Prostate gland (tissue), 2 donors: ENCODE measurements around the gene PRTG. TPM values are rescaled to one million over a fixed set of nuclear protein-coding genes. Genes with fewer than 3 reads are reported as not detected.

Source experiments
- DNase-seq: peaks from one replicate; pipeline ENCODE4 v3.0.0-alpha.2; 2019; ENCODE audit warnings: low spot score
- H3K27ac ChIP-seq, 2 donors: fragments of 200-600 bp; sonication (generic); 2 replicates each; pipeline ENCODE4 v1.5.1; 2017 to 2019
- H3K27me3 ChIP-seq: fragments of 200-600 bp; sonication (generic); replicated peaks from 2 replicates; pipeline ENCODE4 v1.5.1; 2019; ENCODE audit not compliant: insufficient read depth
- H3K36me3 ChIP-seq, 2 donors: fragments of 200-600 bp; sonication (generic); 1 replicate in 1 of 2; 2 replicates in 1 of 2; pipeline versions ENCODE4 v1.5.1 to v1.8.1; 2017 to 2019
- H3K4me1 ChIP-seq: fragments of 200-600 bp; sonication (generic); replicated peaks from 2 replicates; pipeline ENCODE4 v1.5.1; 2019
- H3K4me3 ChIP-seq, 2 donors: fragments of 200-600 bp; sonication (generic); 2 replicates each; pipeline ENCODE4 v1.5.1; 2017 to 2019
- H3K9me3 ChIP-seq: fragments of 200-600 bp; sonication (generic); 2 replicates; pipeline ENCODE4 v1.5.1; 2017
- POLR2A ChIP-seq: fragments of 450-650 bp; IDR thresholded peaks from one replicate; pipeline ENCODE4 v1.6.1; 2016; ENCODE audit warnings: antibody characterized with exemption, mild to moderate bottlenecking
- POLR2AphosphoS5 ChIP-seq: sonication (generic); formaldehyde crosslinking; IDR thresholded peaks from one replicate; pipeline ENCODE4 v1.6.1; 2017; ENCODE audit warnings: antibody characterized with exemption
- WGBS: methylation state at CpG from one replicate; pipeline ENCODE4 v1.1.5; 2018; 5-methylcytosine and 5-hydroxymethylcytosine counted together
- intact Hi-C: fragments of 100-400 bp; cut with DNase I; formaldehyde crosslinking; loops from one replicate; pipeline ENCODE4 v1.14.2; 2022
- total RNA-seq, 2 donors: library from RNA; depleted of rRNA; stranded (reverse); fragments of >200 nt; gene quantifications; one replicate each; pipeline ENCODE4 v1.1.0, GENCODE V29; 2016
- TF ChIP-seq, protein P1 (sequence below), 4 experiments: fragments of 200-600 bp in 2 of 4; fragments of 450-650 bp in 2 of 4; sonication (generic) in 2 of 4; IDR thresholded peaks; 1 replicate in 3 of 4; 2 replicates in 1 of 4; pipeline ENCODE4 v1.5.1; 2016 to 2019; ENCODE audit warnings: antibody characterized with exemption in 4 of 4, mild to moderate bottlenecking in 2 of 4, moderate library complexity in 2 of 4

Gene PRTG
- total RNA-seq, 2 donors from 2014 or later, result 6.1 to 9.4 TPM

GRCh38 chr15:55627730-55628368 is 115.1 kb downstream of the PRTG start:
- intact Hi-C loops, result no loop called here
- no peak overlapping the region for H3K4me3 ChIP-seq
- H3K4me1 ChIP-seq, result no peaks in the 10 kb centered on the region
- H3K36me3 ChIP-seq, result no peaks in the 10 kb centered on the region
- TF ChIP-seq POLR2A, result no peak
- TF ChIP-seq POLR2AphosphoS5, result no peak
- TF ChIP-seq, protein P1, sequence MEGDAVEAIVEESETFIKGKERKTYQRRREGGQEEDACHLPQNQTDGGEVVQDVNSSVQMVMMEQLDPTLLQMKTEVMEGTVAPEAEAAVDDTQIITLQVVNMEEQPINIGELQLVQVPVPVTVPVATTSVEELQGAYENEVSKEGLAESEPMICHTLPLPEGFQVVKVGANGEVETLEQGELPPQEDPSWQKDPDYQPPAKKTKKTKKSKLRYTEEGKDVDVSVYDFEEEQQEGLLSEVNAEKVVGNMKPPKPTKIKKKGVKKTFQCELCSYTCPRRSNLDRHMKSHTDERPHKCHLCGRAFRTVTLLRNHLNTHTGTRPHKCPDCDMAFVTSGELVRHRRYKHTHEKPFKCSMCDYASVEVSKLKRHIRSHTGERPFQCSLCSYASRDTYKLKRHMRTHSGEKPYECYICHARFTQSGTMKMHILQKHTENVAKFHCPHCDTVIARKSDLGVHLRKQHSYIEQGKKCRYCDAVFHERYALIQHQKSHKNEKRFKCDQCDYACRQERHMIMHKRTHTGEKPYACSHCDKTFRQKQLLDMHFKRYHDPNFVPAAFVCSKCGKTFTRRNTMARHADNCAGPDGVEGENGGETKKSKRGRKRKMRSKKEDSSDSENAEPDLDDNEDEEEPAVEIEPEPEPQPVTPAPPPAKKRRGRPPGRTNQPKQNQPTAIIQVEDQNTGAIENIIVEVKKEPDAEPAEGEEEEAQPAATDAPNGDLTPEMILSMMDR (IDR thresholded peaks at IDR 0.05), result no peak
- no peak for DNase-seq
- H3K27me3 ChIP-seq, result no peaks in the 10 kb centered on the region
- H3K27ac ChIP-seq, result no peak overlapping the region
- H3K9me3 ChIP-seq, result no peaks in the 10 kb centered on the region
- WGBS, result 84% methylated on average over 7 of the region's 7 CpGs

DNA sequence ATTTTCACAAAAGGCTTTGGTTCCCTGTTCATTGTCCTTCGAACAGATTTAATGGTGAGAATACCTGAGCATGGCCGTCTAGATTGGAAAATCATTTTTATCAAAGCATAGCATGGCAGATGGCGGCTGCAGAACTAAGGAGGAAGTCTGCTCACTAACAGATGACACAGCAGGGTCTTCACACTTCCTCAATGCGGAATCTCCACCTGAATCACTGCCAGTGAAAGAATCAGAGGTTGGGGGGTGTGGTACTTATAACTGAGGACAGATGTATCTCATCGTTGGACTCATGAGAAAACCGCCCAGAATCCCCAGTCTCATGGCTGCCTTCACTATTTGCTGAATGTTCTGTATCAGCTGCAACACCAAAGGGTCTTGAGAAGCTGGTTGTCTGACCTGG is 123.2 kb downstream of the PRTG start:
- DNase-seq, result no peak
- no peak overlapping the region for H3K27ac ChIP-seq
- H3K4me3 ChIP-seq, result no peak overlapping the region
- WGBS, result 81% methylated on average over 6 of the region's 6 CpGs
- H3K27me3 ChIP-seq, result no peaks in the 10 kb centered on the region
- no peaks in the 10 kb centered on the region for H3K36me3 ChIP-seq
- intact Hi-C loops, result no loop called here
- no peaks in the 10 kb centered on the region for H3K9me3 ChIP-seq
- no peaks in the 10 kb centered on the region for H3K4me1 ChIP-seq
- TF ChIP-seq POLR2AphosphoS5 (no peak), POLR2A (no peak)
- TF ChIP-seq, protein P1 (IDR thresholded peaks at IDR 0.05), result no peak

GRCh38 chr15:55618387-55618786 is 124.6 kb downstream of the PRTG start:
- TF ChIP-seq POLR2AphosphoS5 (no peak), POLR2A (no peak)
- TF ChIP-seq, protein P1 (IDR thresholded peaks at IDR 0.05), result no peak
- Histone ChIP-seq H3K36me3 (no peaks in the 10 kb centered on the region), H3K4me1 (no peaks in the 10 kb centered on the region), H3K27ac (no peak overlapping the region), H3K9me3 (no peaks in the 10 kb centered on the region), H3K27me3 (no peaks in the 10 kb centered on the region), H3K4me3 (no peak overlapping the region)
- 70% methylated on average over 4 of the region's 4 CpGs for WGBS
- DNase-seq, result no peak
- intact Hi-C loops, result no loop called here

DNA sequence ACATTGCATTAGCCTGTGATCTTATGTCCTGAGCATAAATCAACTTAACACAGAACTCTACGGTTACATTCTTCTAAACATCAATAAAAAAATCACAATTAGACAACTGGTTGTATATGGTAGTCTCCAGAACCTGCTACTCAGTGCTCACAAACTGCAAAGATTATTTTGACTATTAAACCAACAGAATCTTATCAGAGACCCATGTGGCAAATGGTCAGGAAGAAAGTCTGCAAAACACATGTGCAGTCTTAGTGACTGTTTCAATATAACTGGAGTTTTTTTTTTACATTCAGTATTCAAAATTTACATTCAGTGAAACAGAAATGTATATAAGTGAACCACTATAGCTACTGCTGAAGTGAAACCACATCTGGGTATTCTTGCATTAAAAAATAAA is 127.5 kb downstream of the PRTG start:
- Histone ChIP-seq H3K27ac (no peak overlapping the region), H3K27me3 (no peaks in the 10 kb centered on the region), H3K36me3 (no peaks in the 10 kb centered on the region), H3K4me3 (no peak overlapping the region), H3K9me3 (no peaks in the 10 kb centered on the region), H3K4me1 (no peaks in the 10 kb centered on the region)
- TF ChIP-seq, protein P1 (IDR thresholded peaks at IDR 0.05), result no peak
- no peak for TF ChIP-seq POLR2A
- no peak for TF ChIP-seq POLR2AphosphoS5
- intact Hi-C loops, result no loop called here
- WGBS, result 38% methylated on average over 1 of the region's 1 CpG
- no peak for DNase-seq

GRCh38 chr15:55613727-55614126 is 129.2 kb downstream of the PRTG start:
- Histone ChIP-seq H3K4me3 (no peak overlapping the region), H3K27ac (no peak overlapping the region), H3K36me3 (no peaks in the 10 kb centered on the region), H3K4me1 (no peaks in the 10 kb centered on the region), H3K9me3 (no peaks in the 10 kb centered on the region), H3K27me3 (no peaks in the 10 kb centered on the region)
- TF ChIP-seq, protein P1 (IDR thresholded peaks at IDR 0.05), result no peak
- TF ChIP-seq POLR2AphosphoS5 (no peak), POLR2A (no peak)
- intact Hi-C loops, result no loop called here
- no peak for DNase-seq
- WGBS, result 71% methylated on average over 4 of the region's 4 CpGs
